HepG2 (cell line): ENCODE measurements around the gene DYNLT2B. TPM values are rescaled to one million over a fixed set of nuclear protein-coding genes. Genes with fewer than 3 reads are reported as not detected.

ENCODE experiments used
- CAMTA2 ChIP-seq: sonication (generic); formaldehyde crosslinking; IDR thresholded peaks from 2 replicates; pipeline ENCODE4 v1.4.0; 2020; ENCODE audit warnings: mild to moderate bottlenecking, missing genetic modification reagents, borderline replicate concordance
- GFI1 ChIP-seq: sonication (generic); formaldehyde crosslinking; IDR thresholded peaks from 2 replicates; pipeline ENCODE4 v1.5.0; 2020; ENCODE audit warnings: missing genetic modification reagents, mild to moderate bottlenecking, borderline replicate concordance
- HHEX ChIP-seq: IDR thresholded peaks from 2 replicates; pipeline ENCODE4 v1.6.1; 2016; ENCODE audit warnings: control low read depth
- HOMEZ ChIP-seq: IDR thresholded peaks from 2 replicates; pipeline ENCODE4 v1.6.1; 2016; ENCODE audit warnings: low read depth
- KLF12 ChIP-seq: sonication (generic); formaldehyde crosslinking; IDR thresholded peaks from 2 replicates; pipeline ENCODE4 v1.4.0; 2020; ENCODE audit warnings: missing genetic modification reagents, borderline replicate concordance
- NR3C1 ChIP-seq: sonication (generic); formaldehyde crosslinking; IDR thresholded peaks from 2 replicates; pipeline ENCODE4 v1.4.0; 2020; ENCODE audit warnings: missing genetic modification reagents
- PRDM4 ChIP-seq: sonication (generic); formaldehyde crosslinking; IDR thresholded peaks from 2 replicates; pipeline ENCODE4 v1.9.0; 2021; ENCODE audit warnings: missing genetic modification reagents, borderline replicate concordance
- U2AF2 ChIP-seq: fragments of 200-400 bp; formaldehyde crosslinking; IDR thresholded peaks from 2 replicates; pipeline ENCODE4 v1.6.1; 2017; ENCODE audit warnings: low read depth, mild to moderate bottlenecking, low read length
- ZNF10 ChIP-seq: sonication (generic); formaldehyde crosslinking; IDR thresholded peaks from 2 replicates; pipeline ENCODE4 v1.4.0; 2020; ENCODE audit warnings: mild to moderate bottlenecking, low read depth, missing genetic modification reagents, borderline replicate concordance
- ZNF12 ChIP-seq: sonication (generic); formaldehyde crosslinking; IDR thresholded peaks from 2 replicates; pipeline ENCODE4 v1.5.0; 2020; ENCODE audit warnings: missing genetic modification reagents
- ZNF20 ChIP-seq: sonication (generic); formaldehyde crosslinking; IDR thresholded peaks from 2 replicates; pipeline ENCODE4 v1.4.0; 2020; ENCODE audit warnings: mild to moderate bottlenecking, moderate library complexity, missing genetic modification reagents
- ZNF354B ChIP-seq: sonication (generic); formaldehyde crosslinking; IDR thresholded peaks from 2 replicates; pipeline ENCODE4 v1.8.0; 2022; ENCODE audit warnings: mild to moderate bottlenecking, missing genetic modification reagents
- ZNF761 ChIP-seq: sonication (generic); formaldehyde crosslinking; conservative IDR thresholded peaks from 2 replicates; pipeline ENCODE4 v1.4.0; 2020; ENCODE audit warnings: mild to moderate bottlenecking, missing genetic modification reagents
- ZNF766 ChIP-seq: sonication (generic); formaldehyde crosslinking; IDR thresholded peaks from 2 replicates; pipeline ENCODE4 v1.5.0; 2020; ENCODE audit warnings: missing genetic modification reagents, borderline replicate concordance
- polyA plus RNA-seq, 8 experiments: library from polyadenylated mRNA; depleted of rRNA in 3 of 8; stranded (reverse) in 7 of 8; unstranded in 1 of 8; fragments of >200 nt; fragmentation: Illumina TruSeq in 4 of 8; extraction: Trizol in 4 of 8; gene quantifications; 2 replicates each; pipeline versions ENCODE4 v1.2.1 to v1.2.3, GENCODE V29; 2011 to 2016; ENCODE audit warnings: low read depth in 4 of 8, missing spikeins in 1 of 8, mixed read lengths in 1 of 8; ENCODE audit not compliant: insufficient read depth in 1 of 8
- total RNA-seq, 5 experiments: library from RNA; depleted of rRNA; stranded (reverse); fragments of >200 nt; fragmentation: Illumina TruSeq; extraction: Trizol; gene quantifications; 2 replicates each; pipeline ENCODE4 v1.2.3, GENCODE V29; 2016; ENCODE audit warnings: low read depth in 1 of 5
- TF ChIP-seq, protein P1 (sequence below): sonication (generic); formaldehyde crosslinking; IDR thresholded peaks from one replicate; pipeline ENCODE4 v1.5.1; 2020; ENCODE audit warnings: mild to moderate bottlenecking, missing genetic modification reagents; ENCODE audit errors: not compliant biosample characterization

DYNLT2B gene
- total and polyA plus RNA-seq, 2 of the 13 experiments (the other 11 are each of a cell fraction or from before 2014, with no cell fraction given) = 4.0 to 7.0 TPM

GRCh38 chr3:196287440-196288140 lies 30.4 kb downstream of the DYNLT2B start, which contains the start of gene PCYT1A (continued):
- TF ChIP-seq ZNF766 (CRISPR knock-in tag) (no peak), ZNF20 (CRISPR knock-in tag) (no peak), ZNF12 (CRISPR knock-in tag) (peak; percentile 51; the same call in 1 of the 2 replicates), PRDM4 (no peak), NR3C1 (CRISPR knock-in tag) (no peak), ZNF10 (CRISPR knock-in tag) (no peak), KLF12 (peak; percentile 89; the same call in 1 of the 2 replicates), HHEX (CRISPR knock-in tag) (no peak), HOMEZ (CRISPR knock-in tag) (no peak), U2AF2 (peak; percentile 42), ZNF354B (CRISPR knock-in tag) (no peak), ZNF761 (CRISPR knock-in tag) (peak; percentile 92), GFI1 (CRISPR knock-in tag) (no peak; the same call in 1 of the 2 replicates), CAMTA2 (CRISPR knock-in tag) (peak; percentile 20; the same call in 1 of the 2 replicates)
- TF ChIP-seq, protein P1, sequence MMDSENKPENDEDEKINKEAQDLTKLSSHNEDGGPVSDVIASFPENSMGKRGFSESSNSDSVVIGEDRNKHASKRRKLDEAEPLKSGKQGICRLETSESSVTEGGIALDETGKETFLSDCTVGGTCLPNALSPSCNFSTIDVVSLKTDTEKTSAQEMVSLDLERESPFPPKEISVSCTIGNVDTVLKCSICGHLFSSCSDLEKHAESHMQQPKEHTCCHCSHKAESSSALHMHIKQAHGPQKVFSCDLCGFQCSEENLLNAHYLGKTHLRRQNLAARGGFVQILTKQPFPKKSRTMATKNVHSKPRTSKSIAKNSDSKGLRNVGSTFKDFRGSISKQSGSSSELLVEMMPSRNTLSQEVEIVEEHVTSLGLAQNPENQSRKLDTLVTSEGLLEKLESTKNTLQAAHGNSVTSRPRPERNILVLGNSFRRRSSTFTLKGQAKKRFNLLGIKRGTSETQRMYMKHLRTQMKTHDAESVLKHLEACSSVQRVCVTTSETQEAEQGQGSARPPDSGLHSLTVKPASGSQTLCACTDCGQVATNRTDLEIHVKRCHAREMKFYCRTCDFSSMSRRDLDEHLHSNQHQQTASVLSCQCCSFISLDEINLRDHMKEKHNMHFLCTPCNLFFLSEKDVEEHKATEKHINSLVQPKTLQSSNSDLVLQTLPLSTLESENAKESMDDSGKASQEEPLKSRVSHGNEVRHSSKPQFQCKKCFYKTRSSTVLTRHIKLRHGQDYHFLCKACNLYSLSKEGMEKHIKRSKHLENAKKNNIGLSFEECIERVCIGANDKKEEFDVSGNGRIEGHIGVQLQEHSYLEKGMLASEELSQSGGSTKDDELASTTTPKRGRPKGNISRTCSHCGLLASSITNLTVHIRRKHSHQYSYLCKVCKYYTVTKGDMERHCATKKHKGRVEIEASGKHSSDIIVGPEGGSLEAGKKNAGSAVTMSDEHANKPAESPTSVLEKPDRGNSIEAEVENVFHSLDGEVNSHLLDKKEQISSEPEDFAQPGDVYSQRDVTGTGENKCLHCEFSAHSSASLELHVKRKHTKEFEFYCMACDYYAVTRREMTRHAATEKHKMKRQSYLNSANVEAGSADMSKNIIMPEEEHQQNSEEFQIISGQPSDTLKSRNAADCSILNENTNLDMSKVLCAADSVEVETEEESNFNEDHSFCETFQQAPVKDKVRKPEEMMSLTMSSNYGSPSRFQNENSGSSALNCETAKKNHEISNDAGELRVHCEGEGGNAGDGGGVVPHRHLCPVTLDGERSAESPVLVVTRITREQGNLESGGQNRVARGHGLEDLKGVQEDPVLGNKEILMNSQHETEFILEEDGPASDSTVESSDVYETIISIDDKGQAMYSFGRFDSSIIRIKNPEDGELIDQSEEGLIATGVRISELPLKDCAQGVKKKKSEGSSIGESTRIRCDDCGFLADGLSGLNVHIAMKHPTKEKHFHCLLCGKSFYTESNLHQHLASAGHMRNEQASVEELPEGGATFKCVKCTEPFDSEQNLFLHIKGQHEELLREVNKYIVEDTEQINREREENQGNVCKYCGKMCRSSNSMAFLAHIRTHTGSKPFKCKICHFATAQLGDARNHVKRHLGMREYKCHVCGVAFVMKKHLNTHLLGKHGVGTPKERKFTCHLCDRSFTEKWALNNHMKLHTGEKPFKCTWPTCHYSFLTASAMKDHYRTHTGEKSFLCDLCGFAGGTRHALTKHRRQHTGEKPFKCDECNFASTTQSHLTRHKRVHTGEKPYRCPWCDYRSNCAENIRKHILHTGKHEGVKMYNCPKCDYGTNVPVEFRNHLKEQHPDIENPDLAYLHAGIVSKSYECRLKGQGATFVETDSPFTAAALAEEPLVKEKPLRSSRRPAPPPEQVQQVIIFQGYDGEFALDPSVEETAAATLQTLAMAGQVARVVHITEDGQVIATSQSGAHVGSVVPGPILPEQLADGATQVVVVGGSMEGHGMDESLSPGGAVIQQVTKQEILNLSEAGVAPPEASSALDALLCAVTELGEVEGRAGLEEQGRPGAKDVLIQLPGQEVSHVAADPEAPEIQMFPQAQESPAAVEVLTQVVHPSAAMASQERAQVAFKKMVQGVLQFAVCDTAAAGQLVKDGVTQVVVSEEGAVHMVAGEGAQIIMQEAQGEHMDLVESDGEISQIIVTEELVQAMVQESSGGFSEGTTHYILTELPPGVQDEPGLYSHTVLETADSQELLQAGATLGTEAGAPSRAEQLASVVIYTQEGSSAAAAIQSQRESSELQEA (CRISPR knock-in tag) = no peak
